ENCODE data around the gene HM13.

DNA sequence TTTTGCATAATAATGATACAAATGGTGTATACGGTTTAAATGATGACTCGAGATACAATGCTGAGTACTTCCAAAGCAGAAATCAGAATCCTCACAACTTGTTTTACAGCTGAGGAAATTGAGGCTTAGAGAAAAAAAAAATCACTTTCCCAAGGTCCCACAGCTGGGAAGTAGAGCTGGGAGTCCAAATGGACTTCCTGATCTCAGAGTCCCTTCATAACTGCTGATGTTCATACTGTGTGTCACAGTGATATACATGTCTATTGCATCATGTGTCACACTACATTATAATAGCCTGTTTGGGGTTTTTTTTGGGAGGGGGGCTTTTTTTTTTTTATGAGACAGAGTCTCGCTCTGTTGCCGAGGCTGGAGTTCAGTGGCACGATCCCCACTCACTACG lies 8.5 kb downstream of the HM13 start:
- TF ChIP-seq, protein P1, sequence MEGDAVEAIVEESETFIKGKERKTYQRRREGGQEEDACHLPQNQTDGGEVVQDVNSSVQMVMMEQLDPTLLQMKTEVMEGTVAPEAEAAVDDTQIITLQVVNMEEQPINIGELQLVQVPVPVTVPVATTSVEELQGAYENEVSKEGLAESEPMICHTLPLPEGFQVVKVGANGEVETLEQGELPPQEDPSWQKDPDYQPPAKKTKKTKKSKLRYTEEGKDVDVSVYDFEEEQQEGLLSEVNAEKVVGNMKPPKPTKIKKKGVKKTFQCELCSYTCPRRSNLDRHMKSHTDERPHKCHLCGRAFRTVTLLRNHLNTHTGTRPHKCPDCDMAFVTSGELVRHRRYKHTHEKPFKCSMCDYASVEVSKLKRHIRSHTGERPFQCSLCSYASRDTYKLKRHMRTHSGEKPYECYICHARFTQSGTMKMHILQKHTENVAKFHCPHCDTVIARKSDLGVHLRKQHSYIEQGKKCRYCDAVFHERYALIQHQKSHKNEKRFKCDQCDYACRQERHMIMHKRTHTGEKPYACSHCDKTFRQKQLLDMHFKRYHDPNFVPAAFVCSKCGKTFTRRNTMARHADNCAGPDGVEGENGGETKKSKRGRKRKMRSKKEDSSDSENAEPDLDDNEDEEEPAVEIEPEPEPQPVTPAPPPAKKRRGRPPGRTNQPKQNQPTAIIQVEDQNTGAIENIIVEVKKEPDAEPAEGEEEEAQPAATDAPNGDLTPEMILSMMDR (IDR thresholded peaks at IDR 0.05; ENCODE audit: low read depth, low read length), result no peak
- TF ChIP-seq, protein P2, sequence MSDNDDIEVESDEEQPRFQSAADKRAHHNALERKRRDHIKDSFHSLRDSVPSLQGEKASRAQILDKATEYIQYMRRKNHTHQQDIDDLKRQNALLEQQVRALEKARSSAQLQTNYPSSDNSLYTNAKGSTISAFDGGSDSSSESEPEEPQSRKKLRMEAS (IDR thresholded peaks at IDR 0.05; ENCODE audit: low read depth, low read length), result no peak
- no peak for TF ChIP-seq POLR2A (IDR thresholded peaks at IDR 0.05; ENCODE audit: extremely low read depth, insufficient read length)

All from NB4 (cell line).